Measurements from ENCODE around the gene GPR137.

Gene GPR137

GRCh38 chr11:64303109-64304031 is 17.7 kb downstream of the GPR137 start:
- no peak overlapping the region for H3K4me3 Mint-ChIP-seq
- H3K4me1 Mint-ChIP-seq: peaks cover 31% of the 10 kb centered on the region
- H3K36me3 Mint-ChIP-seq (ENCODE audit: low read depth): peaks cover 5% of the 10 kb centered on the region
- peaks cover 59% of the 10 kb centered on the region for H3K27me3 Mint-ChIP-seq (ENCODE audit: low read depth, poor library complexity)
- DNase-seq: no peak
- H3K9me3 Mint-ChIP-seq: no peaks in the 10 kb centered on the region
- no peak overlapping the region for H3K27ac Mint-ChIP-seq
- TF ChIP-seq, protein P1, sequence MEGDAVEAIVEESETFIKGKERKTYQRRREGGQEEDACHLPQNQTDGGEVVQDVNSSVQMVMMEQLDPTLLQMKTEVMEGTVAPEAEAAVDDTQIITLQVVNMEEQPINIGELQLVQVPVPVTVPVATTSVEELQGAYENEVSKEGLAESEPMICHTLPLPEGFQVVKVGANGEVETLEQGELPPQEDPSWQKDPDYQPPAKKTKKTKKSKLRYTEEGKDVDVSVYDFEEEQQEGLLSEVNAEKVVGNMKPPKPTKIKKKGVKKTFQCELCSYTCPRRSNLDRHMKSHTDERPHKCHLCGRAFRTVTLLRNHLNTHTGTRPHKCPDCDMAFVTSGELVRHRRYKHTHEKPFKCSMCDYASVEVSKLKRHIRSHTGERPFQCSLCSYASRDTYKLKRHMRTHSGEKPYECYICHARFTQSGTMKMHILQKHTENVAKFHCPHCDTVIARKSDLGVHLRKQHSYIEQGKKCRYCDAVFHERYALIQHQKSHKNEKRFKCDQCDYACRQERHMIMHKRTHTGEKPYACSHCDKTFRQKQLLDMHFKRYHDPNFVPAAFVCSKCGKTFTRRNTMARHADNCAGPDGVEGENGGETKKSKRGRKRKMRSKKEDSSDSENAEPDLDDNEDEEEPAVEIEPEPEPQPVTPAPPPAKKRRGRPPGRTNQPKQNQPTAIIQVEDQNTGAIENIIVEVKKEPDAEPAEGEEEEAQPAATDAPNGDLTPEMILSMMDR (IDR thresholded peaks at IDR 0.05): no peak

DNA sequence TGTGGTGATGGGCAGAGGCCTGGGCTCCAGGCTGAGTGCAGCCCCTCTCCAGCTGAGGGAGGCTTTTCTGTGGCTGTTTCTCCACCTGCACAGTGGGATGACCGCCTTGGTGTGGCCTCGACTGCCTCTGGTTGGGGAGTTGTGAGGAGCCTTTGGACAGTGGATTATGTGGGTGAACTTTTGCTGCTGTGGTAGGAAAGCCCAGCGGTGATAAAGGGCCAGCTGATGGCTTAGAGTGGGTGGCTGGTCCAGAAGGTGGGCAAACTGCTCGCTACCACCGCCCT is 18.3 kb downstream of the GPR137 start:
- Mint-ChIP-seq H3K27me3 (ENCODE audit: low read depth, poor library complexity) (peaks cover 53% of the 10 kb centered on the region), H3K4me1 (peaks cover 31% of the 10 kb centered on the region), H3K36me3 (ENCODE audit: low read depth) (peaks cover 5% of the 10 kb centered on the region), H3K27ac (no peak overlapping the region), H3K9me3 (no peaks in the 10 kb centered on the region), H3K4me3 (peak overlapping the region; percentile 86)
- no peak for DNase-seq
- TF ChIP-seq, protein P1 (IDR thresholded peaks at IDR 0.05): no peak

DNA sequence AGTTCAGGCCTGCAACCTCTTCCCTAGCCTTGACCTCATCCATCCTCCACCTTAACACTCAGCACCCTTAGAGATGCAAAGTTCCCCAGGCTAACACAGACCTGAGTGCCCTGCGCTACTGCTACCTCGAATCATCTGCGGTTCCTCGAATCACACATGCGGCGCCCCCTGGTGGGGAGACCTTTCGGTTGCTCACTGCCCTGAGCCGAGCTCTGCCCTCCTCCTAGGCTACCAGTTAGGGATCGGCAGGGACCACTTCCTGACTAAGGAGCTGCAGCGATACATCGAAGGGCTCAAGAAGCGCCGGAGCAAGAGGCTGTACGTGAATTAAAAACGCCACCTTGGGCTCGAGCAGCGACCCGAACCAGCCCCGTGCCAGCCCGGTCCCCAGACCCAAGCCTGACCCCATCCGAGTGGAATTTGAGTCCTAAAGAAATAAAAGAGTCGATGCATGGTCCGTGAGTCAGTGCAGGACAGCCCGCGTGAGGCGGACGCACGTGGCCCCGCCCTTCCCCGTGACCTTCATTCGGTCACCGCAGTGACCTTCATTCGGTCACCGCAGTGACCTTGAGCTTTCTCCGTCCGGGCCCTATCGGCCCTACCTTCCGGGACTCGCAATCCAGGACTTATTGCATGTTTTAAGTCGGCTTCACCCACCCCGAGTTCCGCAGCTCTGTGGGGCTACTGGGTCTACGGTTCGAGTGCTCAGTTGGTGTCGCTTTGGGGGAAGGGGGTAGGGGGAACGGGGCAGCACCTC is 18.8 kb downstream of the GPR137 start:
- peaks cover 48% of the 10 kb centered on the region for H3K27me3 Mint-ChIP-seq (ENCODE audit: low read depth, poor library complexity)
- H3K4me3 Mint-ChIP-seq: peak overlapping the region; percentile 86
- peaks cover 5% of the 10 kb centered on the region for H3K36me3 Mint-ChIP-seq (ENCODE audit: low read depth)
- H3K9me3 Mint-ChIP-seq: no peaks in the 10 kb centered on the region
- peaks cover 31% of the 10 kb centered on the region for H3K4me1 Mint-ChIP-seq
- TF ChIP-seq, protein P1 (IDR thresholded peaks at IDR 0.05): peak; percentile 80
- H3K27ac Mint-ChIP-seq: peak overlapping the region; percentile 90
- peak; percentile 97 for DNase-seq

GRCh38 chr11:64305075-64305690 is 19.5 kb downstream of the GPR137 start, which contains the start of gene ESRRA:
Gene ESRRA, plus strand, starts transcription at chr11:64305524. Its CDS starts 1,656 bp downstream, at chr11:64307180.
- peak; percentile 100 for DNase-seq
- peak within 1 kb of the TSS; percentile 97 for H3K27ac Mint-ChIP-seq
- peaks cover 5% of the 10 kb centered on the region for H3K36me3 Mint-ChIP-seq (ENCODE audit: low read depth)
- peaks cover 31% of the 10 kb centered on the region for H3K4me1 Mint-ChIP-seq
- TF ChIP-seq, protein P1 (IDR thresholded peaks at IDR 0.05): no peak
- H3K9me3 Mint-ChIP-seq: no peaks in the 10 kb centered on the region
- peaks cover 41% of the 10 kb centered on the region for H3K27me3 Mint-ChIP-seq (ENCODE audit: low read depth, poor library complexity)
- H3K4me3 Mint-ChIP-seq: peak within 1 kb of the TSS; percentile 95

DNA sequence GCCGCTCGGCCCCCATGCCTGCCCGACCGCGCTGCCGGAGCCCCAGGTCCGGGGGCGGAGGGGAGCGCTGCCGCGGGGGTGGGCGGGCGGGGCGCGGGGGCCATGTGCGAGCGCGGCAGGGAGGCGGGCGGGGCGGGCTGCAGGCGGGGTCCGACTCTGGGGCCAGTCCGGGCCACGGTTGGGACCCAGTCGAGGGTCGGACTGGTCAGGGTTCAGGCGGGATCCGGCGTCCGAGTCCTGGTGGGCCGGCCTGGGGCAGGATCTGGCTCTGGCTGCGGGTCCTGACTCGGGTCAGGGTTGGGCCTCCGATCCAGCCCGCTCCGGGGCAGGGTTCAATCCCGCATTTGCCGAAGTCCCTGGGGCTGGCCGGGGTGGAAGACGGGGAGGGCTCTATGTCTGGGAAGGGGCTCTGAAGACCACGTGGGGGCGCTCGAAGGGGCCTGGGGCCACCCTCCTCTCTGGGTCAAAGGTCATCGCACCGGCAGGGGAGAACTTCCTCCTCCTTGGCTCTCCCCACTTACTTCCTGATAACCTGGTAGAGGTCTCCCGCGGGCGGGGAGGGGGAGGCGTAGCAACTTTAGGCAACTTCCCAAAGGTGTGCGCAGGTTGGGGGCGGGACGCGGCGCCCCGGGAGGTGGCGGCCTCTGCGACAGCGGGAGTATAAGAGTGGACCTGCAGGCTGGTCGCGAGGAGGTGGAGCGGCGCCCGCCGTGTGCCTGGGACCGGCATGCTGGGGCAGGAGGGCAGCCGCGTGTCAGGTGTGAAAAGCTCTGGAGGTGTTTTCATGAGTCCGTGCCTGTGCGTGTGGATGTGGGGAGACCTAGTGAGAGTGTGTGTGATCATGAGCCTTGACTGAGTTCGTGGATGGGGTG is 20.3 kb downstream of the GPR137 start:
- peak; percentile 75 for DNase-seq
- Mint-ChIP-seq H3K27me3 (ENCODE audit: low read depth, poor library complexity) (peaks cover 34% of the 10 kb centered on the region), H3K4me3 (peak overlapping the region; percentile 95), H3K4me1 (peaks cover 25% of the 10 kb centered on the region), H3K27ac (peak overlapping the region; percentile 97), H3K36me3 (ENCODE audit: low read depth) (peaks cover 5% of the 10 kb centered on the region), H3K9me3 (no peaks in the 10 kb centered on the region)
- TF ChIP-seq, protein P1 (IDR thresholded peaks at IDR 0.05): peak; percentile 23
